GM19324 (cell line): ENCODE measurements around the gene IZUMO3.
"Not testable (repeated sequence)": the region's sequence is repeated elsewhere in the genome, so short reads cannot be mapped to it uniquely, and the experiment has no call there.

Experiments
- ATAC-seq: cut with Tn5 transposase; IDR thresholded peaks from one replicate; pipeline ENCODE4 v1.9.1; 2021; ENCODE audit warnings: mild to moderate bottlenecking, moderate library complexity; ENCODE audit not compliant: unreplicated experiment, low FRiP score

The IZUMO3 gene

GRCh38 chr9:24545847-24546522, at the start of gene IZUMO3:
Gene IZUMO3 (minus strand): TSS chr9:24545897. CDS start chr9:24545649, 248 bp downstream.
- no peak for ATAC-seq

- ATAC-seq: no peak
Observed at GRCh38 chr9:24594234-24594850, 48.6 kb upstream of the IZUMO3 start.

GRCh38 chr9:24590432-24590831, 44.7 kb upstream of the IZUMO3 start:
- ATAC-seq: no peak

- ATAC-seq: no peak
Observed at GRCh38 chr9:24587883-24588282, 42.2 kb upstream of the IZUMO3 start.

GRCh38 chr9:24582146-24583126, 36.7 kb upstream of the IZUMO3 start:
- no peak for ATAC-seq

GRCh38 chr9:24580005-24580404, 34.3 kb upstream of the IZUMO3 start:
- not testable (repeated sequence) for ATAC-seq

GRCh38 chr9:24572406-24572805, 26.7 kb upstream of the IZUMO3 start:
- no peak for ATAC-seq

GRCh38 chr9:24561957-24562356, 16.3 kb upstream of the IZUMO3 start:
- ATAC-seq: no peak

GRCh38 chr9:24553183-24553552, 7.5 kb upstream of the IZUMO3 start:
- no peak for ATAC-seq

GRCh38 chr9:24552526-24553182, 7.0 kb upstream of the IZUMO3 start:
- no peak for ATAC-seq

GRCh38 chr9:24545285-24545684, 412 bp downstream of the IZUMO3 start:
- ATAC-seq: no peak

- ATAC-seq: no peak
Observed at GRCh38 chr9:24518545-24518944, 27.2 kb downstream of the IZUMO3 start.

- ATAC-seq: no peak
Observed at GRCh38 chr9:24516463-24516862, 29.2 kb downstream of the IZUMO3 start.

GRCh38 chr9:24509850-24510249, 35.8 kb downstream of the IZUMO3 start:
- ATAC-seq: no peak

GRCh38 chr9:24504521-24504920, 41.2 kb downstream of the IZUMO3 start:
- ATAC-seq: no peak

GRCh38 chr9:24502206-24502937, 43.3 kb downstream of the IZUMO3 start:
- no peak for ATAC-seq

GRCh38 chr9:24500761-24501160, 44.9 kb downstream of the IZUMO3 start:
- ATAC-seq: no peak

- no peak for ATAC-seq
Observed at GRCh38 chr9:24498632-24499031, 47.1 kb downstream of the IZUMO3 start.

- ATAC-seq: no peak
Observed at GRCh38 chr9:24497671-24498070, 48.0 kb downstream of the IZUMO3 start.
